ENCODE data around the gene SLC1A2.

DNA sequence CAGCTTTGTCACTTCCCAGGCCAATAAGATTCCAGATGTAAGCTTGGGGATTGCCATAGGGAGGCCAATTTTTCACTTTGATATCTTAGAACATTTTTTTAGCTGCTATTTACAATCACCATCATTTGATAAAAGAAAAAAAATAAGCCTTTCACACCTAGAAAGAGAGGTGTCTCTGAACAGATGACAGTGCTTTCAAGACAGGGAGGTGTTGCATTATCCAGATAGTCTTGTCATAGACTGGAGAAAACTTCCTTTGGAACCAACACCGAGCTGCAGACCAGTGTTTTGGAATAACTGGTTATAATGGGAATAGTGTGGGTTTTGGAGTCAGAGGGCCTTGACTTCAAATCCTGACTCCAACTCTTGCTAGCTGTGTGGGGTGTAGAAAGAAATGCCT, 101.0 kb downstream of the SLC1A2 start:
- TF ChIP-seq, protein P1, sequence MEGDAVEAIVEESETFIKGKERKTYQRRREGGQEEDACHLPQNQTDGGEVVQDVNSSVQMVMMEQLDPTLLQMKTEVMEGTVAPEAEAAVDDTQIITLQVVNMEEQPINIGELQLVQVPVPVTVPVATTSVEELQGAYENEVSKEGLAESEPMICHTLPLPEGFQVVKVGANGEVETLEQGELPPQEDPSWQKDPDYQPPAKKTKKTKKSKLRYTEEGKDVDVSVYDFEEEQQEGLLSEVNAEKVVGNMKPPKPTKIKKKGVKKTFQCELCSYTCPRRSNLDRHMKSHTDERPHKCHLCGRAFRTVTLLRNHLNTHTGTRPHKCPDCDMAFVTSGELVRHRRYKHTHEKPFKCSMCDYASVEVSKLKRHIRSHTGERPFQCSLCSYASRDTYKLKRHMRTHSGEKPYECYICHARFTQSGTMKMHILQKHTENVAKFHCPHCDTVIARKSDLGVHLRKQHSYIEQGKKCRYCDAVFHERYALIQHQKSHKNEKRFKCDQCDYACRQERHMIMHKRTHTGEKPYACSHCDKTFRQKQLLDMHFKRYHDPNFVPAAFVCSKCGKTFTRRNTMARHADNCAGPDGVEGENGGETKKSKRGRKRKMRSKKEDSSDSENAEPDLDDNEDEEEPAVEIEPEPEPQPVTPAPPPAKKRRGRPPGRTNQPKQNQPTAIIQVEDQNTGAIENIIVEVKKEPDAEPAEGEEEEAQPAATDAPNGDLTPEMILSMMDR (conservative IDR thresholded peaks at IDR 0.05; ENCODE audit: low read length) = no peak
- TF ChIP-seq EZH2phosphoT487 (IDR thresholded peaks at IDR 0.05; ENCODE audit: borderline replicate concordance, low read depth, low read length) = no peak
